GM12892 (cell line): ENCODE data around the gene FAM83D.

Experiments
- POLR2A ChIP-seq: IDR thresholded peaks from 2 replicates; pipeline ENCODE4 v1.6.1; 2011; ENCODE audit warnings: low read depth, low read length, control low read depth
- POLR2AphosphoS5 ChIP-seq: IDR thresholded peaks from 2 replicates; pipeline ENCODE4 v1.6.1; 2011; ENCODE audit warnings: low read depth, low read length, control low read depth

DNA sequence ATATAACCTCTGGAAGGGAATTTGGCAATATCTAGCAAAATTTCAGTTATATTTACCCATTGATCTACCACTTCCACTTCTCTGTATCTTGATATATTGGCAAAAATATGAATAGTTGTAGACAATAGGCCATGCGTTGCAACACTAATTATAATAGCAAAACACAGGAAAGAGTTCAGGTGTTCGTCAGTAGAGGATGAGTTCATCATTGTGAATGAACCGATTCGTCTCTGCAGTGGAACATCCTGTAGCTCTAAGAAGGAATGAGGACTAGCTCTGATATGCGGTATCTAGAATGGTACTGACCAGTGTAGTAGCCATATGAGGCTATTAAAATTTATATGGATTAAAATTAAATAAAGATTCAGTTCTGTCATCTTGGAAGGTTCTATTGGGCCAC lies 8.3 kb downstream of the FAM83D start:
- no peak for TF ChIP-seq POLR2AphosphoS5
- no peak for TF ChIP-seq POLR2A
